Gastroesophageal sphincter (tissue), 4 donors: ENCODE measurements around the gene GATAD2B. TPM values are rescaled to one million over a fixed set of nuclear protein-coding genes. Genes with fewer than 3 reads are reported as not detected.

Source experiments
- ATAC-seq: fragments of 150-250 bp; one replicate; pipeline ENCODE4 v1.9.1; 2016; ENCODE audit warnings: mild to moderate bottlenecking, moderate library complexity
- H3K27ac ChIP-seq, 4 donors: fragments of 200-600 bp; sonication (generic) in 3 of 4; 1 replicate in 3 of 4; 2 replicates in 1 of 4; pipeline ENCODE4 v1.5.1; 2016 to 2019
- H3K27me3 ChIP-seq: fragments of 200-600 bp; sonication (generic); one replicate; pipeline ENCODE4 v1.5.1; 2019
- H3K36me3 ChIP-seq, 2 donors: fragments of 200-600 bp; sonication (generic); one replicate each; pipeline ENCODE4 v1.5.1; 2019; ENCODE audit warnings: control low read depth in 1 of 2
- H3K4me1 ChIP-seq, 3 donors: fragments of 200-600 bp; sonication (generic); 1 replicate in 2 of 3; 2 replicates in 1 of 3; pipeline ENCODE4 v1.5.1; 2016 to 2019; ENCODE audit warnings: control low read depth in 2 of 3
- H3K4me3 ChIP-seq, 2 donors: fragments of 200-600 bp; sonication (generic); one replicate each; pipeline ENCODE4 v1.5.1; 2019; ENCODE audit warnings: mild to moderate bottlenecking in 1 of 2, moderate library complexity in 1 of 2
- H3K9me3 ChIP-seq, 3 donors: fragments of 200-600 bp; sonication (generic); one replicate each; pipeline ENCODE4 v1.5.1; 2017 to 2019; ENCODE audit warnings: control low read depth in 2 of 3
- CTCF ChIP-seq, 4 experiments: fragments of 200-600 bp in 2 of 4; fragments of 450-650 bp in 2 of 4; sonication (generic) in 1 of 4; IDR thresholded peaks; one replicate each; pipeline ENCODE4 v1.5.1; 2017 to 2019; ENCODE audit warnings: antibody characterized with exemption in 4 of 4, mild to moderate bottlenecking in 2 of 4, moderate library complexity in 2 of 4
- EP300 ChIP-seq: sonication (generic); formaldehyde crosslinking; IDR thresholded peaks from one replicate; pipeline ENCODE4 v1.6.1; 2017; ENCODE audit warnings: antibody characterized with exemption, mild to moderate bottlenecking
- POLR2A ChIP-seq, 2 donors: fragments of 450-650 bp; IDR thresholded peaks; one replicate each; pipeline ENCODE4 v1.6.1; 2017; ENCODE audit warnings: antibody characterized with exemption in 2 of 2, mild to moderate bottlenecking in 2 of 2, moderate library complexity in 1 of 2
- POLR2AphosphoS5 ChIP-seq: sonication (generic); formaldehyde crosslinking; IDR thresholded peaks from one replicate; pipeline ENCODE4 v1.6.1; 2017; ENCODE audit warnings: antibody characterized with exemption
- WGBS, 2 donors: methylation state at CpG; one replicate each; pipeline ENCODE4 v1.1.5; 2018; ENCODE audit warnings: low coverage in 1 of 2; 5-methylcytosine and 5-hydroxymethylcytosine counted together
- total RNA-seq, 4 donors: library from RNA; depleted of rRNA; stranded (reverse); fragments of >200 nt; gene quantifications; one replicate each; pipeline ENCODE4 v1.1.0, GENCODE V29; 2016

GATAD2B gene
- total RNA-seq, 4 donors from 2014 or later: 18.4 to 30.8 (median 23.8) TPM

GRCh38 chr1:153967107-153967999, 44.6 kb upstream of the GATAD2B start, which contains the start of gene CREB3L4:
Gene CREB3L4, plus strand, starts transcription at chr1:153967902. Its CDS starts 624 bp downstream, at chr1:153968526.
- Histone ChIP-seq H3K9me3 (no peaks in the 10 kb centered on the region), H3K27ac (peak within 1 kb of the TSS; percentile 26 to 93 (median 89)), H3K27me3 (no peaks in the 10 kb centered on the region), H3K36me3 (peaks cover 0 to under 1% of the 10 kb centered on the region in 2 donors), H3K4me3 (peak within 1 kb of the TSS; percentile 43 to 64), H3K4me1 (peaks cover 0 to 49% (median 23%) of the 10 kb centered on the region in 3 donors)
- ATAC-seq: peak; percentile 85
- TF ChIP-seq POLR2A (IDR thresholded peaks at IDR 0.05) (peak; percentile 69 to 71), CTCF (IDR thresholded peaks at IDR 0.05) (peak in 3 of 4 experiments; percentile 35 to 58 (median 45)), POLR2AphosphoS5 (peak; percentile 91), EP300 (no peak)
- 0% methylated on average over 9 to 16 of the region's 60 CpGs for WGBS, 2 donors

DNA sequence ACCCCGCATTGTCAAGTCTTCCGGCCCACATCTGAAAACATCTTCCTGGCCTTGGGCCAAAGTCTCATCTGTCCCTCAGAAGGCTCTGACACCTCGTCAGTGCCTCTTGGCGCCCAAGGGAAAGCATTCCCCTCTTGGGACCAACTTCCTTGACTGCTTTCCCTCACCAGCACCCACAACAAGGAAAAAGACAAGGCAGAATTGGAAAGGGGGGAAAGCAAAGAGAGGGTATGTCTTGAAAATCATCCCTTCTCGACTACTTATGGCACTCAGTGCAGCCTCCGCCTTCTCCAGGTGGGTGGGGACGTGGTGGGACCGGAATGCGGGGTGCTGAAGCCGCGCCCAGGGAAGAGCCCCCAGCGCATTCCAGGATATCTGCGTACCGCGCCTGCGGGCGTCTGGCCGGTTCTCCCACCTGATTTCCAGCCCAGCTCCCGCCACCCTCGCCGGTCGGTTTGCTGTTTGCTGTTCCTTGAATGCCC, 41.1 kb upstream of the GATAD2B start:
- Histone ChIP-seq H3K36me3 (peaks cover 0 to 26% of the 10 kb centered on the region in 2 donors), H3K27me3 (no peaks in the 10 kb centered on the region), H3K27ac (peak overlapping the region; percentile 82 to 98 (median 96)), H3K9me3 (no peaks in the 10 kb centered on the region), H3K4me3 (peak overlapping the region; percentile 79 to 85), H3K4me1 (peaks cover 0 to 78% (median 41%) of the 10 kb centered on the region in 3 donors)
- no peak for ATAC-seq
- TF ChIP-seq POLR2A (IDR thresholded peaks at IDR 0.05) (no peak), POLR2AphosphoS5 (no peak), EP300 (no peak), CTCF (IDR thresholded peaks at IDR 0.05) (no peak)
- 0% methylated on average over 3 to 17 of the region's 22 CpGs for WGBS, 2 donors

GRCh38 chr1:153963030-153963849, 40.5 kb upstream of the GATAD2B start, which contains the start of gene SLC39A1:
Gene SLC39A1, minus strand, starts transcription at chr1:153963537. Its CDS starts 822 bp downstream, at chr1:153962715.
- TF ChIP-seq CTCF (IDR thresholded peaks at IDR 0.05) (no peak), EP300 (no peak), POLR2AphosphoS5 (peak; percentile 73), POLR2A (IDR thresholded peaks at IDR 0.05) (peak; percentile 52 to 67)
- H3K27me3 ChIP-seq: no peaks in the 10 kb centered on the region
- H3K4me1 ChIP-seq: peaks cover 0 to 75% (median 39%) of the 10 kb centered on the region in 3 donors

DNA sequence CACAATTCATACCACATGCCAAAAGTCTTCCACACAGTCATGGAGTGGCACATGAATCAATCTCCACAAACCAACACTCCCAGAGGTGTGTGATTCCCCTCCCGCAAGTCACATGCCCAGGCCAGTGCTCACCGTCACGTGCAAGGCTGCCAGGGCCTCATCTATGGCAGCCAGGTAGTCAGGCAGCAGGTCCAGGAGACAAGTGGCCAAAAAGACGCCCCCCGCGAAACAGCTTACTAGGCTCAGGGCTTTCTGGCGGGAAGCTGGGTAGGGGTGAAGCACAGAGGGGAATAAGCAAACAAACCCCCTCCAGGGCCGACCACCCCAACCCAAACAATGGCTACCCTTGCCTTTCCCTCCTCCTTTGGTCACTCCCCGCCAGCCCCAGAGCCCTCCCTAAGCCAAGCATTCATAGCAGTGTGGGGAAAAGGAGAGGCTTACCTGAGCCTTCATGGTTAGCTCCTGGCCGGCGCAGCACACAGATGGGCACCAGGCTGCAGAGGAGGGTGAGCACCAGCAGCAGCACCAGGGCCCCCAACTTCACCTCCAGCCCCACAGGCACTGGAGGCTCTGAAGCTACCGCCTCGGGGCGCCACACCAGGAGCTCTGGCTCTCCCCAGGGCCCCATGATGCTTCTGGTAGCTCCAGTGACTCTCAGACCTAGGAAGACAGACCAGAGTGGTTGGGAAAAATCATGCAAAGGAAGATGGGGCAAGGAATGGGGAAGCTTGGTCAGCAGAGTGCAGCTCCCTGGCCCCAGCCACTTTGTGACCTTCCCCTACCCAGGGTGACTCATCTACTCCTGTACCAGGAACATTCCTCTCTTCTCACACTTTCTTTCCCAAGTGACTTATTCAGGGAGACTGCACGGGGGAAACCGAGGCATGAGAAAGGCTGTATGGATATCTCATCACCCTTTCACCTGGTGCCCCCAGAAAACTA, 39.6 kb upstream of the GATAD2B start:
- no peak for ATAC-seq
- peaks cover 0 to 26% of the 10 kb centered on the region in 2 donors for H3K36me3 ChIP-seq
- H3K4me3 ChIP-seq: peak overlapping the region; percentile 79 to 85
- H3K9me3 ChIP-seq: no peaks in the 10 kb centered on the region
- peaks cover 0 to 74% (median 36%) of the 10 kb centered on the region in 3 donors for H3K4me1 ChIP-seq
- H3K27me3 ChIP-seq: no peaks in the 10 kb centered on the region
- WGBS, 2 donors: 21 to 30% methylated on average over 2 to 5 of the region's 16 CpGs
- H3K27ac ChIP-seq: peak overlapping the region; percentile 82 to 98 (median 96)
- TF ChIP-seq CTCF (IDR thresholded peaks at IDR 0.05) (no peak), EP300 (no peak), POLR2AphosphoS5 (no peak), POLR2A (IDR thresholded peaks at IDR 0.05) (no peak)

More at GRCh38 chr1:153963030-153963849, 40.5 kb upstream of the GATAD2B start, which contains the start of gene SLC39A1:
- H3K36me3 ChIP-seq: peaks cover 0 to 26% of the 10 kb centered on the region in 2 donors
- WGBS, 2 donors: 1 to 2% methylated on average over 11 to 21 of the region's 54 CpGs
- H3K27ac ChIP-seq: peak within 1 kb of the TSS; percentile 82 to 98 (median 96)
- H3K4me3 ChIP-seq: peak within 1 kb of the TSS; percentile 79 to 85
- ATAC-seq: peak; percentile 83
- no peaks in the 10 kb centered on the region for H3K9me3 ChIP-seq
